ENCODE data around the gene KIF1C. TPM values are rescaled to one million over a fixed set of nuclear protein-coding genes. Genes with fewer than 3 reads are reported as not detected.
A peak's percentile ranks its signal among the peaks of the same experiment; 100 is the strongest.

Gene KIF1C
- total and polyA plus RNA-seq, 2 donors: 26.9 to 89.4 TPM

GRCh38 chr17:4960279-4960922, 37.3 kb upstream of the KIF1C start:
- WGBS: 85% methylated on average over 9 of the region's 9 CpGs
- Histone ChIP-seq H3K4me1 (ENCODE audit: insufficient read depth) (no peaks in the 10 kb centered on the region), H3K27ac (ENCODE audit: low read depth) (no peak overlapping the region), H3K4me3 (ENCODE audit: low read depth, low read length) (no peak overlapping the region), H3K36me3 (ENCODE audit: insufficient read depth) (no peaks in the 10 kb centered on the region)
- no peak for DNase-seq (ENCODE audit: extremely low spot score)

- Histone ChIP-seq H3K27ac (ENCODE audit: low read depth) (no peak overlapping the region), H3K36me3 (ENCODE audit: insufficient read depth) (no peaks in the 10 kb centered on the region), H3K4me1 (ENCODE audit: insufficient read depth) (no peaks in the 10 kb centered on the region), H3K4me3 (ENCODE audit: low read depth, low read length) (no peak overlapping the region)
- WGBS: 96% methylated on average over 15 of the region's 15 CpGs
- no peak for DNase-seq (ENCODE audit: extremely low spot score)
Observed at GRCh38 chr17:4965311-4965986, 32.3 kb upstream of the KIF1C start.

- Histone ChIP-seq H3K36me3 (ENCODE audit: insufficient read depth) (no peaks in the 10 kb centered on the region), H3K27ac (ENCODE audit: low read depth) (peak overlapping the region; percentile 68), H3K4me1 (ENCODE audit: insufficient read depth) (no peaks in the 10 kb centered on the region), H3K4me3 (ENCODE audit: low read depth, low read length) (peak overlapping the region; percentile 50)
- peak; percentile 99 for DNase-seq (ENCODE audit: extremely low spot score)
- under 1% methylated on average over 42 of the region's 42 CpGs for WGBS
Observed at GRCh38 chr17:4966844-4967538, 30.8 kb upstream of the KIF1C start.

DNA sequence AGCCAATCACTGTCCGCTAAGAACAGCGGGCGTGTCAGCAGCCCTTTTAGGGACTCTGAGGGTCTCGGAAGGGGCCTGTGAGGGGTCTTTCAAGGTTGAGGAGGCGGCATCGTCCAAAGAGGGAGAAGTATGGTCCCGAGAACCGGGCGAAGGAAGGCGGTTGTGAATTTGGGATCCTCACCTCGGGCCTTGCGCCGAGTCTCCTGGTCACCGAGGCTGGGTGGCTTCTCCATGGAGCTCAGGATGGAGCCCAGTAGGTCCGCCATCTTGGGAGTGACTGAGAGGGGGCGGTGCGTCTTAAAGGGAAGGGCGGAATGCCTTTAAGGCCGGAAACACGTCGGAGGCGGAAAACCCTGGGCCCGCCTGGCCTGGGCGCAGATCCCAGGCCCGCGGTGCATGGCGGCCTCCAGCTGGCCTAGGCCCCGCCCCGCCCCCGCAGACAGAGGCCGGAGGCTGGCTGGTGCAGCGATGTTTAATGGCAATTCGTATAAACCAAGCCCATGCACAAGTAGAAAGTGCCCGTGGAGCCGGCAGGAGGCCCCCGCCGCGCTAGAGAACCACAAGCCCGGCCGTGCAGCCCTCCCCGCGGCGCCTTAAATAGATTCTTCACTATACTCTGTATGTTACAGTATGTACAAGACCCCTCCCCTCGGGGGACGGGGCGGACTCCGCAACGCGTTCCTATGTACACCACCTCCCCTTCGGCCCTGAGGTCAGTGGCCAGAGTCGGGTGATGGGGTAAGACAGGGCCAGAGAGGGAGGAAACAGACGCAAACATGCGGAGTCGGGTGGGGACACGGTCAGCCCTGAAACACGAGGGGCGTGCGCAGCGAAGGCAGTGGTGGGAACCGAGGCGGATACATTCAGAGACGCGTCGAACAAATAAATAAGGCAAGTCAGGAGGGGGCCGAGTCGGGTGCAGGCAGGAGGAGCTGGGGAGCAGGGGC, 29.9 kb upstream of the KIF1C start, which contains the start of gene SPAG7:
Gene SPAG7, minus strand, starts transcription at position 279 of the 947 bp plus-strand sequence. Its CDS starts 13 bp downstream, at position 266.
- peak; percentile 93 for DNase-seq (ENCODE audit: extremely low spot score)
- Histone ChIP-seq H3K4me1 (ENCODE audit: insufficient read depth) (no peaks in the 10 kb centered on the region), H3K27ac (ENCODE audit: low read depth) (peak within 1 kb of the TSS; percentile 88), H3K36me3 (ENCODE audit: insufficient read depth) (no peaks in the 10 kb centered on the region), H3K4me3 (ENCODE audit: low read depth, low read length) (peak within 1 kb of the TSS; percentile 50)
- under 1% methylated on average over 66 of the region's 66 CpGs for WGBS

GRCh38 chr17:4968486-4969046, 29.2 kb upstream of the KIF1C start:
- Histone ChIP-seq H3K27ac (ENCODE audit: low read depth) (peak overlapping the region; percentile 64), H3K36me3 (ENCODE audit: insufficient read depth) (no peaks in the 10 kb centered on the region), H3K4me3 (ENCODE audit: low read depth, low read length) (peak overlapping the region; percentile 43), H3K4me1 (ENCODE audit: insufficient read depth) (no peaks in the 10 kb centered on the region)
- 24% methylated on average over 23 of the region's 23 CpGs for WGBS
- no peak for DNase-seq (ENCODE audit: extremely low spot score)

DNA sequence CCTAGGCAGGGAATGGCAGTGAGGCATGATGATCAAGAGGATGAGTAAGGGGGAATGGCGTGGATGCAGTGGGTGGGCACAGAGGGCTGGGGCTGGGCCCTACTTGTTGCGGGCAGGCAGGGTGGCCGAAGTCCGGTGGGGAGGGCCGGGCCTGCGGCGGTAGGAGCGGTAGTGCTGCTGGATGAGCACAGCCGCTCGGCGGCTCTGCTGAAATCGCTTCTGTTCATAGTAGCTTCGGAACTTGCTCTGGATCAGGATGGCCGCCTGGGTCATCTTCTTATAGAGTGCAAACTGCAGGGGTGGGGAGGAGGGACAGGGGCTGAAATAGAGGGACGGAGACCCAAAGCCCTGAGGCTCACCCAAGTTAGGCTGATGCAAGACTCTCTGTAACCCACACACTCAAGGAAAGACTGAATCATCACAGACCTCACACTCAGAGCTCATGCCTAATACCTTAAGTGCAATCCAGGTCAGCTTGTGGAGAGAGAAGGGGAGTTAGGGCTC, 28.7 kb upstream of the KIF1C start:
- Histone ChIP-seq H3K4me1 (ENCODE audit: insufficient read depth) (no peaks in the 10 kb centered on the region), H3K27ac (ENCODE audit: low read depth) (peak overlapping the region; percentile 64), H3K4me3 (ENCODE audit: low read depth, low read length) (no peak overlapping the region), H3K36me3 (ENCODE audit: insufficient read depth) (no peaks in the 10 kb centered on the region)
- DNase-seq (ENCODE audit: extremely low spot score): no peak
- 51% methylated on average over 15 of the region's 15 CpGs for WGBS

GRCh38 chr17:4969551-4970173, 28.1 kb upstream of the KIF1C start:
- no peak overlapping the region for H3K27ac ChIP-seq (ENCODE audit: low read depth)
- no peak for DNase-seq (ENCODE audit: extremely low spot score)
- WGBS: 80% methylated on average over 16 of the region's 16 CpGs
- no peak overlapping the region for H3K4me3 ChIP-seq (ENCODE audit: low read depth, low read length)
- H3K4me1 ChIP-seq (ENCODE audit: insufficient read depth): no peaks in the 10 kb centered on the region
- H3K36me3 ChIP-seq (ENCODE audit: insufficient read depth): no peaks in the 10 kb centered on the region

DNA sequence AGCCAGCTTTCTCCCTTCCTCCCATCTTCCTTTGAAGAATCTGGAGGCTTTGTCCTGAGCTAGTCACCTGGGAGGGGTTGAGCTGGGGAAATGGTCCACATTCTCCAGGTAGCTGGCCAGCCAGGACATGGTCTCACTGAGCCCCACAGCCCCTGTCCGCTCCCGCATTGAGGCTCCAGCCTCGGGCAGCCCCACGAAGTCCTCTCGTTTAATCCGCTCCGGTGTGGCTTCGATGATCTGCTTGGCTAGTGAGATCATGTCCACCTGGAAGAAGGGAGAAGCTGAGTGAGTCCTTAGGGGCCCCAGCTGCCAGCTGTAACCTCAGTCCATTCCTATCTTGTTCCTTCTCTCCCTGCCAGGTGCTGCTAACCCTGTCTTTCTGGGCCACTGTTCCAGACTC, 27.5 kb upstream of the KIF1C start:
- Histone ChIP-seq H3K36me3 (ENCODE audit: insufficient read depth) (no peaks in the 10 kb centered on the region), H3K4me1 (ENCODE audit: insufficient read depth) (no peaks in the 10 kb centered on the region), H3K4me3 (ENCODE audit: low read depth, low read length) (no peak overlapping the region), H3K27ac (ENCODE audit: low read depth) (no peak overlapping the region)
- no peak for DNase-seq (ENCODE audit: extremely low spot score)
- WGBS: 88% methylated on average over 8 of the region's 8 CpGs

DNA sequence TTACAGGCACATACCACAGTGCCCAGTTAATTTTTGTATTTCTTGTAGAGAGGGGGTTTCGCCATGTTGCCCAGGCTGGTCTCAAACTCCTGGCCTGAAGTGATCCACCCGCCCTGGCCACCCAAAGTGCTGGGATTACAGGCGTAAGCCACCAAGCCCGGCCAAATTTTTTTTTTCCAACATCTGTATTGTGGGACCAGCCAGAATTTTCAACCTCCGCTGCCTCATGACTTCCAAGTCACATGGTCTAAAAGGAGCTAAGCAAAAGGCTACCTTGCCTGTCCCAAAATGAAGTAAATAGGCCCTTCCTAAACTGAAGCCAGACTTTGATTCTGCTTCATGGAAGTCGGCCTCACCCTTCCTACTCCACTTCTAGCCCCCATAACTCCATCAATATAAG, 25.9 kb upstream of the KIF1C start:
- no peak for DNase-seq (ENCODE audit: extremely low spot score)
- Histone ChIP-seq H3K4me1 (ENCODE audit: insufficient read depth) (no peaks in the 10 kb centered on the region), H3K4me3 (ENCODE audit: low read depth, low read length) (no peak overlapping the region), H3K27ac (ENCODE audit: low read depth) (no peak overlapping the region), H3K36me3 (ENCODE audit: insufficient read depth) (no peaks in the 10 kb centered on the region)
- whole genome bisulfite sequencing: 75% methylated on average over 6 of the region's 6 CpGs

DNA sequence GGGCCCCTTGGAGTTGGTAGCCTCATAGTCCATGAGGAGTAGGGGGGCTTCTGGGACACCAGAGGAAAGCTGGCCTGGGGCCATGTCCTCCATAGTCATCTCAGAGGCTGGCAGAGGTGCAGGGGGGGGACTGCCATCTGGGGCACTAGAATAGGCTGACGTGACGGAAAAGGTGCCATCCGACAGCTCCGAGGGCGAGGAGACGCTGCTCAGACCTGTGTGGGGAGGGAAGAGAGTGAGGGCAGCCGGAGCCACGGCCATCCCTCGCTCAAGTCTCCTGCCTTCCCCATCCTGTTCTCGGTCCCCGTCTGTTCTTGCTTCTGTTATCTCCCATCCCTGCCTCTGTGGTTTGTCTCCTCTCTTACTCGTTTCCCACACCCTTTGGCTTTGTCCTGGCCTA, 25.4 kb upstream of the KIF1C start:
- Histone ChIP-seq H3K4me1 (ENCODE audit: insufficient read depth) (no peaks in the 10 kb centered on the region), H3K27ac (ENCODE audit: low read depth) (no peak overlapping the region), H3K4me3 (ENCODE audit: low read depth, low read length) (no peak overlapping the region), H3K36me3 (ENCODE audit: insufficient read depth) (no peaks in the 10 kb centered on the region)
- DNase-seq (ENCODE audit: extremely low spot score): no peak
- WGBS: 89% methylated on average over 12 of the region's 12 CpGs

DNA sequence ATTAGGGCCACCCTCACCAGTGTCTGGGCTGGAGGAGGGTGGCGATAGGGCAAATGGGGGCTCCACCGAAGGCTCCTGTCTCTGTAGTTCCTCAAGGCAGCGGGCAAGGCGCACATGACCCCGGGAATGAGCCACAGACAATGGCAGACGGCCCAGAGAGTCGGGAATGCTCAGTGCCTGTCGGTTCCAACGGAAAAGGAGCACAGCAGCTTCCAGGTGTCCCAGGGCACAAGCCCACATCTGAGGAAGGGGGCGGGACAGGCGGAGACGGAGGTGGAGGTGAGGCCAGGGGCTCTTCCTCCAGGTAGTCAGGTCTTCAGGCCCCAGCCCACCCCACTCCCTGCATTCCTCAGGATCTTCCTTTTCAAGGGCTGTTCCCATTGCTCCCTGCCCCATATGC, 25.0 kb upstream of the KIF1C start:
- no peaks in the 10 kb centered on the region for H3K36me3 ChIP-seq (ENCODE audit: insufficient read depth)
- H3K27ac ChIP-seq (ENCODE audit: low read depth): no peak overlapping the region
- WGBS: 80% methylated on average over 12 of the region's 12 CpGs
- no peaks in the 10 kb centered on the region for H3K4me1 ChIP-seq (ENCODE audit: insufficient read depth)
- H3K4me3 ChIP-seq (ENCODE audit: low read depth, low read length): no peak overlapping the region
- DNase-seq (ENCODE audit: extremely low spot score): no peak

DNA sequence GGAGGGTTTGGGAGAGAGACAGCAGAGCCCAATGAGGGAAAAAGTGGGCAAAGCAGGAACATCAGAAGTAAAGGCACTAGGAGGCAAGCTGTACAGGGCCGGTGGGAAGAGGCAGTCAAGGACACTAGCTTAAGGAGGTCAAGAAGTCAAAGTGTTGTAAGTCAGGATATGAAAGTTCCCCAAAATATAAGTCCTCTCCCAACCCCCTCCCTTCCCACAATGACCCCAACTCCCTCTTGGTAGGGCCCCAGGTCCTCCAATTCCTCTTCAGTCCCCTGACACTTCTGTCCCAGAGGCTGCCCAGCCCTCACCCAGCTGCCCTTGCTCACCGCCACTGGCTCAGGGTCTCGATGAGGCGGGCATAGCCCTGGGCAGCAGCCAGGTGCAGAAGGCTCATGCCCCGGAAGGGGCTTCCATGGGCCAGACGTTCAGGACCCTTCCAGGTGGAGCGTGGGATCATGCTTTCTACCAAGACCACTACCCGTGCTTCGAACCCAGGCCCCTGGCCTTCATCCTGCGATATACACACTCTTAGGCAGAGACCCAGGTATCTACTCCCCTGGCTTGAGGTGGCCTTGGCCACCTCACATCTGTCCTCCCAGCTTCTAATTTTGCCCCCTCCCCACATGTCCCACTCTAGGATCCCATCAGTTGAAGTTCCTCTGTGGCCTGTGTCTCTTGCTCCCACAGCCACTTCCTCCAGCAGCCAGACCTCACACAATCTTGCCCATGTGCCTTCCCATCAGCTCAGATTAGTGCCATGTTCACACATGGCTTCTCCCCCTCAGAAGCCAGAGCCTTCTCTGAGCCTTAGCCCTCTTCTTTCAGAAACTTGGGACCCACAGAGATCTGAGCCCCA, 24.3 kb upstream of the KIF1C start:
- no peaks in the 10 kb centered on the region for H3K4me1 ChIP-seq (ENCODE audit: insufficient read depth)
- no peak for DNase-seq (ENCODE audit: extremely low spot score)
- no peak overlapping the region for H3K4me3 ChIP-seq (ENCODE audit: low read depth, low read length)
- 90% methylated on average over 10 of the region's 10 CpGs for WGBS
- H3K27ac ChIP-seq (ENCODE audit: low read depth): no peak overlapping the region
- peaks cover 2% of the 10 kb centered on the region for H3K36me3 ChIP-seq (ENCODE audit: insufficient read depth)

Data from urinary bladder (tissue), 4 donors.